GM21390 (cell line): ENCODE results near the gene LMOD3.
A peak's percentile ranks its signal among the peaks of the same experiment; 100 is the strongest.

ENCODE experiments used
- ATAC-seq: cut with Tn5 transposase; IDR thresholded peaks from one replicate; pipeline ENCODE4 v1.9.1; 2021; ENCODE audit not compliant: unreplicated experiment

LMOD3 gene

DNA sequence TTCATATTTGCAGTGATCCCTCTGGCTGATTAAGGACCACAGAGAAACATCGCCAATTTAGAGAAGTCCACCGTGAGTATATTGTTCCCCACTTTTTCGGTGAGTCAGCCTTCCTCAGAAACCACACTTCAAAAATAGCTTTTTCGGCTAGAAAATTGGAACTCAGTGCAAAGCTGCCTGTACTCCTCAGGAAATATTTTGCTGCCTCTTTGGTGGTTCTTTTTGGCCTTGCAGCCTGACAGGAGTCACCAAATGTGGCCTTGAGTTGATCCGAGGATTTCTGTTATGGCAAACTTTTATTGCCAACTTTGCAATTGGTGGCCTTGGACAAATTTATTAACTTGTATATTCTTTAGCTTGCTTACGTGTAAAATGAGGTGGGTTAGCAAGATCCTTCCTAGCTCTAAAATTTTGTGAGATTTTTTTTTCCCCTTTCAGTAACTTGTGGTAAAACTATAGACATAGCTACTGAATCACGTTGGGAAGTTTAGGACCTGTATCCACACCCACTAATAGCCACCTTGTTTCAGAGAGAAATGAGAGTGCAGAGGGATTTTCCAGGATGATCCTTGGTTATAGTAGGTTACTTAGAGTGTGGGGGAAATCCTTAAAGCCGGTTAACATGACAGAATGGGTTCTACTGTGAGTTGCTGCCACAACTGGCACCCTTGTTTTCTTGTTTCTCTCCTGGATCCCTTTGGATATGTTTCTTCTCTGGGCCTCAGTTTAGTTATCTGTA is 27.8 kb downstream of the LMOD3 start:
- ATAC-seq = no peak

DNA sequence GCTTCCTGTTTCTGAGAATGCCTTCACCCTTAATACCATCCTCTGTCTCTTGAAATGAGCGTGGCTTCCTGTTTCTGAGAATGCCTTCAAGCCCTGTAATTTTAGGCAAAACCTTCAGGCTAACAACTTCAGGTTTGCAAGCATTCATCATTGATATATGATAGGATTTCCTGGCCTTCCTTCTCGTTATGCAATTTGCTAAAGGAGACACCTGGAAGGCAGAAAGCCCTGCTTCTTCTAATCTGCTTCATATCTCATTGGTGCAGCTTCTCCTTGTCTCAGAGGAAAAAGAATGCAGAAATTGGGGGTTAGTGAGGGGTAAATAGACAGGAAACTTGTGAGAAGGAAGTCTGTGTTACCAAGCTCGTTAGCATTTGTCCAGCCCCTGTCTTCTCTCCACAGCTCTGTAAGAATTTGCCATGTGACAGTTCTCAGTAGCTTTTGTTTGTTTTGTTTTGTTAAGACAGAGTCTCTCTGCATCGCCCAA is 30.3 kb downstream of the LMOD3 start:
- ATAC-seq = peak; percentile 69

- ATAC-seq = peak; percentile 2
Measured at GRCh38 chr3:69091389-69092029, 30.9 kb downstream of the LMOD3 start.

GRCh38 chr3:69090021-69090420 is 32.4 kb downstream of the LMOD3 start:
- no peak for ATAC-seq

DNA sequence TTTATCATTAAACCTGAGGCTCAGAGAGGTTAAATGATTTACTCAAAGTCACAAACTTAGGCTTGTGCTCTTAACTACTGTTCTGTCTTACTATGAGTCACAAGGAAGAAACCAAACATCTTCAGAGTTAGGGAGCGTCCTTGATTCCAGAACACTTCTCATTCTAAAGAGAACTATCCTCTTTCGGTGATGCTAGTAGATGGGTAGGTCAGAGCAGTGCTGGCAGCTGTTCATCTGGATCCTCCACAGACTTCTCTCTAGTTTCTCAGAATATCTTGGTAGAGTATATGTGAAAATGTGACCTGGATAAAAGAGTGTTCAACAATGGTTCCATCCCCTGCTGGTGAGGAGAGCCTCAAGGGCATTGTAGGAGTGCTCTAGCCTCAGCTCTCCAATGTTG is 34.3 kb downstream of the LMOD3 start:
- peak; percentile 22 for ATAC-seq

DNA sequence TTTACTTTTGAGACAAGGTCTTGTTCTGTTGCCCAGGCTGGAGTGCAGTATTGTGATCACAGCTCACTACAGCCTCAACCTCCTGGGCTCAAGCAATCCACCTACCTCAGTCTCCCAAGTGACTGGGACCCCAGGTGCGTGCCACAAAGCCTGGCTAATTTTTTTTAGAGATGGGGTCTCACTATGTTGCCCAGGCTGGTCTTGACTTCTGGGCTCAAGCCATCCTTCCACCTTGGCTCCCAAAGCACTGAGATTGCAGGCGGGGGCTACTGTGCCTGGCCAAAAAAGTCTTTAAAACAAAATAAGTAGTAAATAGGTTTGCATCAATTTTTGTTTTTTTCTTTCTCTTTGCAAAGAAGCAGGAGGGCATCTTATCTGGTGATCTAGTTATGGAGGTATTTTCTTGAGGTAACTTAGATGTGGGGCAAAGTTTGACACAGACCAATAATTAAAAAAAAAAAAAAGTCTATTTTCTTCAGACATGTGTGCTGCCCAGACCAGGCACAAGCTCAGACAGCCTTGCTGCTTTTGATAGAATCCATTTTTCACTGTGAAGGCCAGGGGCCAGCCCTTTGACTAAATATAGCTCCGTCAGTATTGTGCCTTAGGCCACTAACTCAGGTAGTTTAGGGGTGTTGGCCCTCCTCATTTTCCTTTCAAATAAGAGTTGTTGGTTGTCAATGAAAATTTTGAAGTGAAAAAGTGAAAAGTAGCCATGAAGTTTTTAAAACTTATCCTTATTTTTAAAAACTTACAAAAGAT is 35.2 kb downstream of the LMOD3 start:
- ATAC-seq = no peak

DNA sequence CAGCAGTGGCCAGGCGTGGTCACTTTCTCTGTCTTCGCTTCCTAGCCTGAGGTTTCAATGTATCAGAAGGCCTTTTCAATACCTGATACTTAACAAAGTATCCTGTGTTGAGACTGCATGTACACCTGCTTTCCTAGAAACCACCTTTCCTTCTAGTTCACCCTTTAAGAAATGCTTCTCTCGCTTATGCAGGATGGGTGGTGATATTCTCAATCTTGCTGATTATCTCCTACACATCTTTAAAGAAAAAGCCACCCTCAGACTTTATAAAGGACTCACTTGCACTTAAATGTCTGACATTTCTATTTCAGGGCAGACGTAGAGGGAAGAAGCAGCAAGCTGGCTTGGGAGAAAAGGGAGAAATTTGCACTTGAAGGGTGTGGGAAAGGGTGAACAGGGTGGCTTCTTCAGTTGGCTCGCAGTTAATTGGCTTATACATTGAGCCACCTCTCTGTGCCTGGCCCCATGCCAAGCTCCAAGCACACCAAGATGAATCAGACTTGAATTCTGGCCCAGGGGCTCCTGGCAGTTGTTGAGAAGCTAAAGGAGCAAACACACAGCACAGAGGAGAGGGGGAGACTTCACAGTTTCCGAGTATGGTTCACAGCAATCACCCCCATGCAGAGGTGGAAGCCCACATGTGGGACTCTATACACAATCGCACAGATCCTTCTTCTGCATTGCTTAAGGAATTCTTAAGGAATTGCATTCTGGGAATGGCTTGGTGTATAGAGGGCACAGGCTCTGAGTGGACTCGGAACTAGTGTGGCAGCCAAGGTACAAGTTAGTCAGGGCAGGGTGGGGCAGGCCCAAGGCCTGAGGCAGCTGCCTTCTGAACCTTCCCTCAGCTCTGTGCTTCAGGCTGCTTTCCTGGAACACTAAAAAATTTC is 36.3 kb downstream of the LMOD3 start:
- ATAC-seq = no peak

DNA sequence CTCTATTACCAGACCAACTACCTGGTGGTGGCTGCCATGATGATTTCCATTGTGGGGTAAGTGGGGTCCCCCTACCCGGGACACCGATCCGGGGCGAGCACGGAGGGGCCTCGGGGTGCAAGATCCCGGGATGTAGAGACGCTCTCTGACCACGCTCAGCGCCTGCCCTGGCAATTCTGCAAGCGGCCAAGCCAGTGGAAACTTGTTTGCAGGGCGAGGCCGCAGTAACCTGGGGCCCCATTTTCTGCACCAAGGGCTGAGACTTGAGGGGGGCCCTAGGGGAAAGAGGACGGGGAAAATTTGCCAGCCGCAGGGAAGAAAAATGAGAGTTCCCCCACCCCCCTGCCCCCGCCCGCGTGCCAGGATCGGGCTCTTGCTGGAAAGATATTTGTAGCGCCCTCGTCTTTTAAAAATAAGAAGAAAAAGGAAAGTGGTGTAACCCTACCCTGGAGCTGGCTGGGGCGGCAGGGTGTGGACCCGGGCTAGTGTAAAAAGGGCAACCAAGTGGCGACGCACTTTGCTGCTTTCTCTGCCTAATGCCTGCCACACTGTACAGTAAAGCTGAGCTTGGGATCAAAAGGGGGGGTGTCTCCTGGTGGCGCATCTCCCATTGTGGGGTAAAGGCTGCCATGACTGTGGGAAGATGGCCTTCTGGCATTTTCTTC is 37.1 kb downstream of the LMOD3 start:
- no peak for ATAC-seq

- ATAC-seq = peak; percentile 49
Measured at GRCh38 chr3:69084326-69085167, 37.8 kb downstream of the LMOD3 start, which contains the start of gene ARL6IP5. Gene ARL6IP5, plus strand, starts transcription at chr3:69084937. Its CDS starts 111 bp downstream, at chr3:69085048.

GRCh38 chr3:69082805-69083204 is 39.6 kb downstream of the LMOD3 start:
- ATAC-seq = peak; percentile 49

DNA sequence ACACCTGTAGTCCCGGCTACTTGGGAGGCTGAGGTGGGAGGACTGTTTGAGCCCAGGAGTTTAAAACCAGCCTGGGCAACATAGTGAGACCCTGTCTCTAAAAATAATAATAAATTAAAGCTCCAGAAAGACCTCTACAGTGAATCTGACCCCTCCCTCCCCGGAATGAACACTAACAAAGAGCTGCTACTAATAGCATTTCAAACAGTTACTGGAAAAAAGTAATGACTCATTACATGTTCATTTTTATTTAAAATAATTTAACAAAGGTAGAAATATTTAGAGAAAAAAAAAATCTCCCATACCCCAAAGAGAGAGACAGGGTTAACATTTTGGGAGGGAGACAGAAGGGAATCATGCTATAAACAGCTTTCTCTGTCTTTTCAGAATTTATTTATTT is 40.0 kb downstream of the LMOD3 start:
- ATAC-seq = no peak

- no peak for ATAC-seq
Measured at GRCh38 chr3:69081583-69082262, 40.7 kb downstream of the LMOD3 start.

DNA sequence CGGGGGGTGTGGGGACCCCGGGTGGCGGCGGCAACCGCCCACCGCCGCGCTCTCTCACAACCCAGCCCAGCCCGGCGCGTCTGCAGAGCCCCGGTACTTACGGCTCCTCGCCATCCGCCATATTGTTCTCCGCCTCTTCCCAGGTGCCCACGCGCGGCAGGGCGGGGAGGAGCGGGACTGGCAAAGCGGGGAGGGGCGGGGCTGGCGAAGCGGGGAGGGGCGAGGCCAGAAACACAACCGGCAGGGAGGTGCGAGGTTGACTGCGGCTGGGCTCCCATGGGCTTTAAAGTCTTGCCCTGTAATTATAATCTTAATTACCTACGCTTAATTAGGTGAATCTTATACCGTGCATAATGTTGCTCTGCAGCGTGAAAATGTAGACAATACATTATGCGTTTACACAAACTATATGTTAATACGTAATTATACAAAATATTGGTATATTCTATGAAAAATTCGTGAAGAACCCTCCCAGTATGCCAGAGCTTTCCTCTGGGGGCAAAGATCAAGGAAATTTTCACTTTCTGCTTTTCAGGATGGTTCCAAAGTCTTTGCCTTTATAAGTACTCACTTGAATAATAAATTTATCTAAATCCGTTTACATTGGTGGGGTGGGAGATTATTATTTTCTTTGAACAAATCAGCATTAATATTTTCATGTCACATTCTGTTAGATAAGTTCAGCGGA is 42.0 kb downstream of the LMOD3 start, which contains the start of gene UBA3:
Gene UBA3 (minus strand): TSS at position 133 of the 688 bp plus-strand sequence. CDS start 12 bp downstream, at position 121.
- peak; percentile 47 for ATAC-seq

DNA sequence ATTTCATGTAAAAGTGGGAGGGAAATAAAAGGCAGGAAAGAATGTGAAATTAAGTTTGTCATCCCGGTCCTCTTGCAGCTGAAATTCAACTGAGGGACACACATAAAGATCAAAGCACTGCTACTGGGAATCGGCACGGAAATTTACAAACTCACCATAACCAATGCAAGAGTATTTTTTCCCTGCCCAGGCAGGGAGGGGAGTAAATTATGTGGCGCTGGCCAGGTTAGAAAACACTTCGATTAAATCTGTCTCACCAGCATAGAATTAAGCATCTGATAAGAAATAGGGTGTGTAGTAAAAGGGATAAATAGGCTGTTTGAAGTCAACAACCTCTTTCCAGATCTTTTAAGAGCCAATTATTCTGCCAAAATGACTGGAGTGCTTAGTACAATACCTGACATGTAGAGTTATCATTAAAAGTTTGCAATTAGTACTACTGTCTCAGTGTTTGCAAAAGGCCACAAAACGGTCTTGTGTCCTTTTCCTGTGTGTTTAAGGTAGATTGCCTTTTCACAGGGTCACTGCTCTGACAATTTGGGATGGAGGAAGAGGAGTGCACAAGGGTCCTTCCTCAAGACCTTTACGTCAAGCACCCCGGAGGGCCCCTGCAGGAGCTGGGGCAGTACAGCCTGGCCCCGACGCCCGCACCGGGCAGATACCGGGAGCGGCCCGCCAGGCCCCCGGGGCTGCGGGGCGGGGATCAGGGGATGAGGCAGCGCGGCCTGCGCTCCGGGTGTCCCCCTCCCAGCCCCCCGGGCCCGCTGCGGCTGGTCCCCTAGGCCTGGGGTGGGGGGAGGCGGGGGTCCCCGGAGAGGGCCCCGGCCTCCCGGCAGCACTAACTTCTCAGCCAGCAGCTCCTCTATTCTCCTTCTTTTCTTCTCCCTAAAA is 42.9 kb downstream of the LMOD3 start:
- no peak for ATAC-seq

DNA sequence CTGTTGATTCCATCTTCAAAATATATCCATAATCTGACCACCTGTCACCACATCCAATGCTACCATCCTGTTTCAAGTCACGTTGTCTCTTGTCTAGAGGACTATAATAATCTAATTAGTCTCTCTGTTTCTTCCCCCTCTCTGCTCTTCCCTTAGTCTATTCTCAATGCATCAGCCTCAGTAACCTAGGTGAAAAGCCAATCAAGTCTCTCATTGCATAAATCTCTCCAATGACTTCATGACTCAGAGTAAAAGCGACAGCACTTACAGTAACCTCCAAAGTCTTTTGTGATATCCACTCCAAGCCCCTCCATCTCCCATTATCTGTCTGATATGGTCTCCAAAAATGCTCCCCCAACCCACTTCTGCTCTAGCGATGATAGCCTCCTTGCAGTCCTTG is 49.5 kb downstream of the LMOD3 start:
- ATAC-seq = no peak

- ATAC-seq = no peak
Measured at GRCh38 chr3:69066121-69066520, 56.3 kb downstream of the LMOD3 start.
